Activated gamma-delta T cell treated with anti-CD3 and anti-CD28 coated beads, Interleukin-2, amount 50 U/mL, for 16 hours (primary cell): Measurements from ENCODE around the gene XRCC2.

Source experiments
- DNase-seq: peaks from one replicate; pipeline ENCODE4 v3.0.0-alpha.2; 2020; ENCODE audit warnings: low read depth

The XRCC2 gene

GRCh38 chr7:152608656-152609055 lies 67.3 kb downstream of the XRCC2 start:
- no peak for DNase-seq

GRCh38 chr7:152608208-152608607 lies 67.7 kb downstream of the XRCC2 start:
- DNase-seq: no peak

- no peak for DNase-seq
Observed at GRCh38 chr7:152607007-152607406, 68.9 kb downstream of the XRCC2 start.

- DNase-seq: no peak
Observed at GRCh38 chr7:152602962-152603361, 73.0 kb downstream of the XRCC2 start.

- DNase-seq: no peak
Observed at GRCh38 chr7:152601305-152601798, 74.6 kb downstream of the XRCC2 start.

GRCh38 chr7:152600266-152600665 lies 75.7 kb downstream of the XRCC2 start:
- no peak for DNase-seq

GRCh38 chr7:152597507-152597906 lies 78.4 kb downstream of the XRCC2 start:
- DNase-seq: no peak

- no peak for DNase-seq
Observed at GRCh38 chr7:152596824-152597223, 79.1 kb downstream of the XRCC2 start.
